Activated naive CD4-positive, alpha-beta T cell treated with anti-CD3 and anti-CD28 coated beads, Interleukin-2, amount 50 U/mL, for 72 hours (primary cell): ENCODE measurements around the gene GP2. TPM values are rescaled to one million over a fixed set of nuclear protein-coding genes. Genes with fewer than 3 reads are reported as not detected.
"Not testable (repeated sequence)": the region's sequence is repeated elsewhere in the genome, so short reads cannot be mapped to it uniquely, and the experiment has no call there.

ENCODE experiments used
- ATAC-seq, 2 donors: fragments of 150-1000 bp; cut with Tn5 transposase; 2 replicates each; pipeline ENCODE4 v1.10.0; 2021; ENCODE audit warnings: mild to moderate bottlenecking in 2 of 2, moderate library complexity in 2 of 2
- DNase-seq, 2 donors: peaks; one replicate each; pipeline ENCODE4 v3.0.0; 2021 to 2022; ENCODE audit warnings: low spot score in 2 of 2
- H3K27ac Mint-ChIP-seq, 2 donors: one replicate each; pipeline ENCODE4 v1.8.0; 2022; ENCODE audit warnings: mild to moderate bottlenecking in 2 of 2, mixed read lengths in 2 of 2
- H3K36me3 Mint-ChIP-seq, 2 donors: one replicate each; pipeline ENCODE4 v1.8.0; 2022; ENCODE audit warnings: mixed read lengths in 2 of 2
- H3K9me3 Mint-ChIP-seq, 2 donors: one replicate each; pipeline ENCODE4 v1.8.0; 2022; ENCODE audit warnings: mixed read lengths in 2 of 2
- total RNA-seq, 2 donors: library from RNA; stranded (reverse); gene quantifications; one replicate each; pipeline ENCODE4 v1.2.3, GENCODE V29; 2022

GP2 gene
- total RNA-seq, 2 donors from 2014 or later, result not detected

GRCh38 chr16:20314575-20314974 lies 12.7 kb downstream of the GP2 start:
- H3K36me3 Mint-ChIP-seq, result no peaks in the 10 kb centered on the region
- ATAC-seq (no peak), DNase-seq (no peak)
- H3K27ac Mint-ChIP-seq, result no peak overlapping the region
- H3K9me3 Mint-ChIP-seq, result peaks cover 4 to 10% of the 10 kb centered on the region in 2 donors

GRCh38 chr16:20313741-20314140 lies 13.6 kb downstream of the GP2 start:
- DNase-seq, result no peak
- H3K36me3 Mint-ChIP-seq, result no peaks in the 10 kb centered on the region
- no peak overlapping the region for H3K27ac Mint-ChIP-seq
- no peak for ATAC-seq
- peaks cover 4 to 10% of the 10 kb centered on the region in 2 donors for H3K9me3 Mint-ChIP-seq

- H3K27ac Mint-ChIP-seq, H3K36me3 Mint-ChIP-seq, ATAC-seq, DNase-seq, H3K9me3 Mint-ChIP-seq: not testable (repeated sequence)
Observed at GRCh38 chr16:20312536-20313095, 14.7 kb downstream of the GP2 start.

- Mint-ChIP-seq H3K27ac (no peak overlapping the region), H3K9me3 (peaks cover 4 to 10% of the 10 kb centered on the region in 2 donors), H3K36me3 (no peaks in the 10 kb centered on the region)
- no peak for ATAC-seq
- DNase-seq, result no peak
Observed at GRCh38 chr16:20311548-20311947, 15.8 kb downstream of the GP2 start.

- H3K9me3 Mint-ChIP-seq, result peaks cover 4 to 10% of the 10 kb centered on the region in 2 donors
- DNase-seq (no peak), ATAC-seq (no peak)
- no peaks in the 10 kb centered on the region for H3K36me3 Mint-ChIP-seq
- H3K27ac Mint-ChIP-seq, result no peak overlapping the region
Observed at GRCh38 chr16:20310421-20311395, 16.6 kb downstream of the GP2 start.

- H3K27ac Mint-ChIP-seq, result no peak overlapping the region
- DNase-seq (no peak), ATAC-seq (no peak)
- no peaks in the 10 kb centered on the region for H3K36me3 Mint-ChIP-seq
- H3K9me3 Mint-ChIP-seq, result peaks cover 4 to 10% of the 10 kb centered on the region in 2 donors
Observed at GRCh38 chr16:20309786-20310185, 17.5 kb downstream of the GP2 start.

GRCh38 chr16:20308801-20309590 lies 18.3 kb downstream of the GP2 start:
- no peaks in the 10 kb centered on the region for H3K36me3 Mint-ChIP-seq
- H3K27ac Mint-ChIP-seq, result no peak overlapping the region
- DNase-seq (no peak), ATAC-seq (no peak)
- peaks cover 4 to 10% of the 10 kb centered on the region in 2 donors for H3K9me3 Mint-ChIP-seq

- ATAC-seq (no peak), DNase-seq (no peak)
- H3K27ac Mint-ChIP-seq, result no peak overlapping the region
Observed at GRCh38 chr16:20308266-20308665, 19.0 kb downstream of the GP2 start.

GRCh38 chr16:20307791-20308190 lies 19.5 kb downstream of the GP2 start:
- ATAC-seq (no peak), DNase-seq (no peak)
- peaks cover 0 to 4% of the 10 kb centered on the region in 2 donors for H3K9me3 Mint-ChIP-seq
- no peaks in the 10 kb centered on the region for H3K36me3 Mint-ChIP-seq
- H3K27ac Mint-ChIP-seq, result no peak overlapping the region

More at GRCh38 chr16:20308266-20308665, 19.0 kb downstream of the GP2 start:
- no peaks in the 10 kb centered on the region for H3K36me3 Mint-ChIP-seq
- peaks cover 2 to 7% of the 10 kb centered on the region in 2 donors for H3K9me3 Mint-ChIP-seq

- Mint-ChIP-seq H3K9me3 (peaks cover 0 to 4% of the 10 kb centered on the region in 2 donors), H3K36me3 (no peaks in the 10 kb centered on the region), H3K27ac (no peak overlapping the region)
- ATAC-seq (no peak), DNase-seq (no peak)
Observed at GRCh38 chr16:20307240-20307671, 20.1 kb downstream of the GP2 start.

- no peak overlapping the region for H3K27ac Mint-ChIP-seq
- H3K9me3 Mint-ChIP-seq, result no peaks in the 10 kb centered on the region
- ATAC-seq (no peak), DNase-seq (no peak)
- no peaks in the 10 kb centered on the region for H3K36me3 Mint-ChIP-seq
Observed at GRCh38 chr16:20306401-20306800, 20.9 kb downstream of the GP2 start.

- no peak for ATAC-seq
- H3K36me3 Mint-ChIP-seq, result no peaks in the 10 kb centered on the region
- H3K9me3 Mint-ChIP-seq, result peaks cover 0 to 4% of the 10 kb centered on the region in 2 donors
- no peak for DNase-seq
- H3K27ac Mint-ChIP-seq, result no peak overlapping the region
Observed at GRCh38 chr16:20303012-20303411, 24.3 kb downstream of the GP2 start.

GRCh38 chr16:20302389-20302788 lies 24.9 kb downstream of the GP2 start:
- DNase-seq (no peak), ATAC-seq (no peak)
- no peaks in the 10 kb centered on the region for H3K36me3 Mint-ChIP-seq
- H3K9me3 Mint-ChIP-seq, result peaks cover 0 to 4% of the 10 kb centered on the region in 2 donors
- H3K27ac Mint-ChIP-seq, result no peak overlapping the region

- no peak for DNase-seq
- no peak for ATAC-seq
- Mint-ChIP-seq H3K36me3 (no peaks in the 10 kb centered on the region), H3K27ac (no peak overlapping the region), H3K9me3 (peaks cover 0 to 4% of the 10 kb centered on the region in 2 donors)
Observed at GRCh38 chr16:20301840-20302239, 25.5 kb downstream of the GP2 start.

GRCh38 chr16:20300312-20301097 lies 26.8 kb downstream of the GP2 start:
- Mint-ChIP-seq H3K9me3 (peaks cover 0 to 4% of the 10 kb centered on the region in 2 donors), H3K36me3 (no peaks in the 10 kb centered on the region), H3K27ac (no peak overlapping the region)
- DNase-seq (peak in 1 of 2 donors; percentile 44), ATAC-seq (peak; percentile 56 to 66)

- Mint-ChIP-seq H3K9me3 (peaks cover 0 to 4% of the 10 kb centered on the region in 2 donors), H3K27ac (no peak overlapping the region), H3K36me3 (no peaks in the 10 kb centered on the region)
- DNase-seq (no peak), ATAC-seq (no peak)
Observed at GRCh38 chr16:20298452-20298851, 28.9 kb downstream of the GP2 start.
